ENCODE data around the gene AS3MT.

- TF ChIP-seq CTCF (IDR thresholded peaks at IDR 0.05; ENCODE audit: control extremely low read depth in 1 of 3, insufficient read depth in 1 of 3, low read depth in 1 of 3, low read length in 3 of 3) (no peak), USF2 (IDR thresholded peaks at IDR 0.05; ENCODE audit: low read length) (no peak)
Measured at GRCh38 chr10:102948176-102948575, 78.9 kb downstream of the AS3MT start.

Data from H1 (cell line).